K562 treated with DMSO at 1 percent for 12 hours (cell line): ENCODE data around the gene ARHGEF35. TPM values are rescaled to one million over a fixed set of nuclear protein-coding genes. Genes with fewer than 3 reads are reported as not detected.

Experiments
- total RNA-seq: library from RNA; unstranded; fragments of 300-600 nt; gene quantifications from 2 replicates; pipeline ENCODE4 v1.2.3, GENCODE V29; 2022; ENCODE audit not compliant: insufficient read depth

Gene ARHGEF35
- total RNA-seq, result not detected in 2 replicates

GRCh38 chr7:144195212-144195872 lies at the start of gene ARHGEF35:
Gene ARHGEF35, minus strand, starts transcription at chr7:144195833. Its CDS starts 7,450 bp downstream, at chr7:144188383.

GRCh38 chr7:144239365-144239764 lies 43.7 kb upstream of the ARHGEF35 start, which contains the start of gene OR2A42:
Gene OR2A42, minus strand, starts transcription at chr7:144239605. Its CDS starts 6,762 bp downstream, at chr7:144232843.

GRCh38 chr7:144183166-144183565 lies 12.5 kb downstream of the ARHGEF35 start, which contains the start of gene CTAGE4:
Gene CTAGE4, plus strand, starts transcription at chr7:144183466. Its CDS starts 38 bp downstream, at chr7:144183504.

Other genes with a start within 250 kb of the ARHGEF35 start
- gene OR2F1, start 241.0 kb downstream of the ARHGEF35 start, total RNA-seq, result not detected in 2 replicates
- not detected in 2 replicates for gene OR6B1, start 195.5 kb downstream of the ARHGEF35 start, total RNA-seq
- not detected in 2 replicates for gene OR2A5, start 146.9 kb downstream of the ARHGEF35 start, total RNA-seq
- gene OR2A25, start 126.0 kb downstream of the ARHGEF35 start, total RNA-seq, result not detected in 2 replicates
- not detected in 2 replicates for gene OR2A12, start 109.6 kb downstream of the ARHGEF35 start, total RNA-seq
- not detected in 2 replicates for gene OR2A2, start 86.2 kb downstream of the ARHGEF35 start, total RNA-seq
- gene OR2A14, start 72.7 kb downstream of the ARHGEF35 start, total RNA-seq, result not detected in 2 replicates
- gene CTAGE4, start 12.4 kb downstream of the ARHGEF35 start, total RNA-seq, result not detected in 2 replicates
- not detected in 2 replicates for gene OR2A42, start 43.8 kb upstream of the ARHGEF35 start, total RNA-seq
- not detected in 2 replicates for gene OR2A7, start 69.0 kb upstream of the ARHGEF35 start, total RNA-seq
- not detected in 2 replicates for gene CTAGE8, start 73.5 kb upstream of the ARHGEF35 start, total RNA-seq
- gene OR2A1, start 116.6 kb upstream of the ARHGEF35 start, total RNA-seq, result not detected in 2 replicates
- 0.30 and 0.40 TPM in 2 replicates for gene ARHGEF5, start 159.6 kb upstream of the ARHGEF35 start, total RNA-seq
- gene NOBOX, start 207.9 kb upstream of the ARHGEF35 start, total RNA-seq, result not detected in 2 replicates